Immature natural killer cell (primary cell): ENCODE measurements around the gene RANBP1. TPM values are rescaled to one million over a fixed set of nuclear protein-coding genes. Genes with fewer than 3 reads are reported as not detected.

Experiments
- DNase-seq, 3 donors: peaks; one replicate each; pipeline ENCODE4 v3.0.0; 2022; ENCODE audit warnings: mixed read lengths in 1 of 3
- H3K27ac Mint-ChIP-seq, 6 donors: one replicate each; pipeline ENCODE4 v1.8.0; 2020; ENCODE audit warnings: mixed read lengths in 6 of 6, mild to moderate bottlenecking in 5 of 6, inconsistent platforms in 4 of 6, moderate library complexity in 3 of 6
- H3K27me3 Mint-ChIP-seq, 3 donors: one replicate each; pipeline ENCODE4 v1.8.0; 2020 to 2021; ENCODE audit warnings: low read depth in 3 of 3, mild to moderate bottlenecking in 3 of 3, mixed read lengths in 3 of 3, moderate library complexity in 3 of 3, inconsistent platforms in 1 of 3
- H3K36me3 Mint-ChIP-seq, 3 donors: one replicate each; pipeline ENCODE4 v1.8.0; 2020; ENCODE audit warnings: mixed read lengths in 3 of 3, inconsistent platforms in 2 of 3, mild to moderate bottlenecking in 2 of 3
- H3K4me1 Mint-ChIP-seq, 2 donors: one replicate each; pipeline ENCODE4 v1.8.0; 2020; ENCODE audit warnings: inconsistent platforms in 2 of 2, mild to moderate bottlenecking in 2 of 2, mixed read lengths in 2 of 2, moderate library complexity in 1 of 2
- H3K4me3 Mint-ChIP-seq, 5 donors: one replicate each; pipeline ENCODE4 v1.8.0; 2020; ENCODE audit warnings: mild to moderate bottlenecking in 5 of 5, mixed read lengths in 5 of 5, inconsistent platforms in 3 of 5, moderate library complexity in 3 of 5
- H3K9me3 Mint-ChIP-seq, 6 donors: one replicate each; pipeline ENCODE4 v1.8.0; 2020; ENCODE audit warnings: mild to moderate bottlenecking in 6 of 6, mixed read lengths in 6 of 6, inconsistent platforms in 4 of 6, moderate library complexity in 3 of 6
- polyA plus RNA-seq, 3 donors: library from polyadenylated mRNA; unstranded; fragments of 300-500 nt; fragmentation: Illumina TruSeq; gene quantifications; one replicate each; pipeline ENCODE4 v1.2.3, GENCODE V29; 2021

RANBP1 gene
- polyA plus RNA-seq, 3 donors from 2014 or later: 90.4 to 111 (median 92.4) TPM

GRCh38 chr22:20127869-20128618 lies 12.1 kb downstream of the RANBP1 start:
- no peak for DNase-seq
- Mint-ChIP-seq H3K27me3 (peaks cover 8 to 12% (median 10%) of the 10 kb centered on the region in 3 donors), H3K27ac (no peak overlapping the region), H3K4me1 (peaks cover 20 to 23% of the 10 kb centered on the region in 2 donors), H3K36me3 (peaks cover 10 to 20% (median 13%) of the 10 kb centered on the region in 3 donors), H3K9me3 (peaks cover 0 to 2% (median 0%) of the 10 kb centered on the region in 6 donors), H3K4me3 (no peak overlapping the region)

DNA sequence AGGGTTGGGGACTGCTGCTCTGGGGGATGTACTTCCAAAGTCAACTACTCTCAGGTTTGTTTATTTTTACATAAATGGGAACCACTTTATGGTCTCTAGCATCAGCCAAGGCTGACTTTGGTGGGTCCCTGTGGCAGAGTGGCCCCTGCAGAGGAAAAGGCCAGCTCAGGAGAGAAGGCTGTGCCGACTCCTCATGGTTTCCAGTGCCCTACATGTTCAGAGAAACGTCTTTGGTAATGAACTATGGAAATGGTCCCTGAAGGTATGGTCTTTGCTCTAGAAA lies 12.7 kb downstream of the RANBP1 start:
- H3K36me3 Mint-ChIP-seq: peaks cover 5 to 19% (median 13%) of the 10 kb centered on the region in 3 donors
- peaks cover 18 to 24% of the 10 kb centered on the region in 2 donors for H3K4me1 Mint-ChIP-seq
- no peak overlapping the region for H3K4me3 Mint-ChIP-seq
- H3K27ac Mint-ChIP-seq: no peak overlapping the region
- H3K27me3 Mint-ChIP-seq: peaks cover 3 to 6% (median 6%) of the 10 kb centered on the region in 3 donors
- no peaks in the 10 kb centered on the region for H3K9me3 Mint-ChIP-seq
- no peak for DNase-seq

DNA sequence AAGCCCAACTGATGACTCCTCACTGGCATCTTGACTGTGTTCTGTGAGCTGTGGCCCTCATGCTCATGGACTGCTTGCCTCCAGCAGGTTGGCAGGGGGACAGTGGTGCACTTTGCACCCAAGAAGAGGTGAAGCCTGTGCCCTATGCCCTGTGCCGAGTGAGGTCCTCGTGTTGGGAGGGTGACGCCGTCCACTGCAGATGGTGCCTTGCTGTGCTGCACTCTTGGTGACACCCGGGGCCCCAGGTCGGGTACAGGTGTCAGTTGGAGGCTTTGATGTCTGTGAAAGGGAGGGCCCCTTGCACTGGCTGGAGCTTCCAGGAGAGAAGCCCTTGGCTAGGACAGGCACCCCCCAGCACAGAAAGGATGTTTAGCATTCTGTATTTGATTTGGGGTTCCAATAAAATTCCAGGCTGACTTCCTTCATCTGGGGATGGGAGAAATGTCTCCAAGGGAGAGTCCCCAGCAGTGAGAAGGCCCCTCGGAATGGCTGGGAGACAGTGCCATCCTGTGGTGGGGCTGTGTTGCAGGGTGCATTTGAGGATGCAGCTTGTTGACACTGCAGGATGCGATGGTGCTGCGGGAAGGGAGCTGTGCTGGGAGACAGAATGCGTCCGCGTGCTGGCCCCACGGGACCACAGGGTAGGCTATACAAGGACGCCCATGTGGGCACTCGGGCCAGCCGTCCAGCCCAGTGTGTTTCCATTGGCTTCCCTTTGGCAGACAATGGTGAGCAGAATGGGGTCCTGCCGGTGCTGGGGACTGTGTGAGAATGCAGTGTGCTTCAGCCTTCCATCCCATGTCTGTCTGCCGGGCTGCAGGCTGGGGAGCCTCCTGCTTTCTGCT lies 13.2 kb downstream of the RANBP1 start:
- peak in 2 of 3 donors; percentile 17 to 34 for DNase-seq
- no peaks in the 10 kb centered on the region for H3K9me3 Mint-ChIP-seq
- H3K4me3 Mint-ChIP-seq: peak overlapping the region in 2 of 5 donors; percentile 14 to 33
- H3K27ac Mint-ChIP-seq: peak overlapping the region in 1 of 6 donors; percentile 46
- peaks cover 5 to 19% (median 13%) of the 10 kb centered on the region in 3 donors for H3K36me3 Mint-ChIP-seq
- peaks cover 0 to 6% (median 3%) of the 10 kb centered on the region in 3 donors for H3K27me3 Mint-ChIP-seq
- peaks cover 17 to 24% of the 10 kb centered on the region in 2 donors for H3K4me1 Mint-ChIP-seq

DNA sequence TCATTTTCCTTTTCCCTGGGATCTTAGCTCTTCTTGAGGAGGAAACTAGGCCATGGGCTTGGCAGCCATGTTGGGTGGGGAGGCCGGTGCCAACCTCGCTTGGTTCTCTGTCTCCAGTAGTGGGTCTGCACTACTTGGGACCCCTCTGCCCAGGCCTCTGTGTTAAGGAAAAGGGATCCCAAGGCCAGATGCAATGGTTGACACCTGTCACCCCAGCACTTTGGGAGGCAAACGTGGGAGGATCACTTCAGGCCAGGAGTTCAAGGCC lies 13.8 kb downstream of the RANBP1 start:
- Mint-ChIP-seq H3K9me3 (no peaks in the 10 kb centered on the region), H3K27ac (peak overlapping the region in 1 of 6 donors; percentile 12), H3K4me3 (peak overlapping the region in 3 of 5 donors; percentile 14 to 68 (median 33)), H3K27me3 (peaks cover 0 to 6% (median 3%) of the 10 kb centered on the region in 3 donors), H3K36me3 (peaks cover 5 to 19% (median 13%) of the 10 kb centered on the region in 3 donors), H3K4me1 (peaks cover 16 to 26% of the 10 kb centered on the region in 2 donors)
- no peak for DNase-seq

DNA sequence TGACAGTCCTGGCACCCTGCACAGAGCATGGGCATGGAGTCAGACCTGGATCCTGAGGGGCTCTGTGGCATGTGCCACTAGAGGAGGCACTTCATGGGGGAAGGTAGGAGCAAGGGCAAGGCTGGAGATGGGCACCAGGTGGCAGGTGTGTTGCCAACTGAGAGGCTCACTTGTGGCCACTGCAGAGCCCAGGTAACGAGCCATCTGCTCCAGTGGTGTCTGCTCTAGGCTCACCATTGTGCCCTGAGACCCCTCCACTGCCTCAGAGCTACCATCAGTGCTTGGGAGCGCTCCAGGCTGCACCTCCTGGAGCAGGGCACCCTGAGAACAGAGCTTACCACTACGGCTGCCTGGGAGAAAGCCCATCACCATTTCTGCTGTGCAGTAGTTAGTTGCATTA lies 14.4 kb downstream of the RANBP1 start:
- peaks cover 5 to 19% (median 13%) of the 10 kb centered on the region in 3 donors for H3K36me3 Mint-ChIP-seq
- DNase-seq: no peak
- peaks cover 0 to 6% (median 0%) of the 10 kb centered on the region in 3 donors for H3K27me3 Mint-ChIP-seq
- peaks cover 14 to 25% of the 10 kb centered on the region in 2 donors for H3K4me1 Mint-ChIP-seq
- peak overlapping the region in 2 of 6 donors; percentile 29 to 48 for H3K27ac Mint-ChIP-seq
- no peaks in the 10 kb centered on the region for H3K9me3 Mint-ChIP-seq
- peak overlapping the region in 4 of 5 donors; percentile 7 to 78 (median 66) for H3K4me3 Mint-ChIP-seq

- Mint-ChIP-seq H3K4me3 (peak overlapping the region; percentile 20 to 78 (median 63)), H3K36me3 (peaks cover 3 to 17% (median 12%) of the 10 kb centered on the region in 3 donors), H3K4me1 (peaks cover 14 to 24% of the 10 kb centered on the region in 2 donors), H3K27me3 (peaks cover 0 to 5% (median 0%) of the 10 kb centered on the region in 3 donors), H3K27ac (peak overlapping the region in 2 of 6 donors; percentile 36 to 62), H3K9me3 (no peaks in the 10 kb centered on the region)
- DNase-seq: peak; percentile 75 to 78 (median 77)
Observed at GRCh38 chr22:20130731-20131596, 15.1 kb downstream of the RANBP1 start.

- Mint-ChIP-seq H3K4me3 (peak within 1 kb of the TSS; percentile 44 to 78 (median 77)), H3K36me3 (peaks cover 0 to 12% (median 10%) of the 10 kb centered on the region in 3 donors), H3K9me3 (no peaks in the 10 kb centered on the region), H3K27me3 (peaks cover 0 to 3% (median 0%) of the 10 kb centered on the region in 3 donors), H3K4me1 (peaks cover 14 to 26% of the 10 kb centered on the region in 2 donors), H3K27ac (peak within 1 kb of the TSS in 2 of 6 donors; percentile 36 to 62)
- DNase-seq: peak; percentile 26 to 45 (median 34)
Observed at GRCh38 chr22:20131597-20131858, 15.6 kb downstream of the RANBP1 start, which contains the start of gene ZDHHC8. TSS of gene ZDHHC8 (plus strand) at chr22:20131804. CDS start at chr22:20131948, 144 bp downstream.

DNA sequence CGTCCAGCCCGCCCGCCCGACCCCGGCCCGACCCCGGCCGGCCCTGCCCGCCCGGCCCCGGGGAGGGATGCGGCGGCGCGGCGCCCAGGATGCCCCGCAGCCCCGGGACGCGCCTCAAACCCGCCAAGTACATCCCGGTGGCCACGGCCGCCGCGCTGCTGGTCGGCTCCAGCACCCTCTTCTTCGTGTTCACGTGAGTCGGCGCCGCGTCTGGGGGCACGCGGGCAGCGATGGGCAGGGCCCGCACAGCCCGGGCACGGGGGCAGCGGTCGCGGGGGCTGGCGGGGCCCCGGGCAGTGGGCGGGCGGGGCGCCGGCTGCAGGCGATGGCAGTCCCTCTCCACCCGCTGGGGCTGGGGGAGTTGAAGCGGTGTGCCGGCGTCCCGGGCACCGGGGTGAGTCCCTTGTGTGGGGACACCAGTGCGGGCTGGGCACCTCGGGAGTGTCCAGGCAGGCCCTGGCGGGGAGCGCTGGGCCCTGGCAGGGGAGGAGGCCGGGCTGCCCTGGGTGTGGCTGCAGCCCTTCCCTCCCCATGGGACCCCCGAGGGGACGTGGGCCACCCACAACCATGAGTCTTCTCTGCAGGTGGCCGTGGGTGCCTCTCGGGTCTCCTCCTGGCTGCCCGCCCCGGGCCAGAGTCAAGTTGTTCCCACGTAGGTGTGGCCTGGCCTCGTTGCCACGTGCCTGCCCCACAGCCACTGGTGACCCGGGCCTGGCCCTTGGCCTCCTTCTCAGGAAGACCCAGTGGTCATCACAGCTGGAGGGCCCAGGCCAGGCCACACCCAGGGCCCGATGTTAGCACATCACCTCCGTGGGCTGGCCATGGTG lies 16.2 kb downstream of the RANBP1 start:
- DNase-seq: peak; percentile 23 to 40 (median 37)
- H3K36me3 Mint-ChIP-seq: peaks cover 0 to 10% (median 8%) of the 10 kb centered on the region in 3 donors
- peak overlapping the region; percentile 44 to 78 (median 77) for H3K4me3 Mint-ChIP-seq
- H3K4me1 Mint-ChIP-seq: peaks cover 14 to 29% of the 10 kb centered on the region in 2 donors
- peaks cover 0 to 3% (median 0%) of the 10 kb centered on the region in 3 donors for H3K27me3 Mint-ChIP-seq
- no peaks in the 10 kb centered on the region for H3K9me3 Mint-ChIP-seq
- H3K27ac Mint-ChIP-seq: no peak overlapping the region

GRCh38 chr22:20132686-20133246 lies 16.9 kb downstream of the RANBP1 start:
- H3K4me1 Mint-ChIP-seq: peaks cover 14 to 32% of the 10 kb centered on the region in 2 donors
- DNase-seq: no peak
- H3K36me3 Mint-ChIP-seq: peaks cover 0 to 4% (median 2%) of the 10 kb centered on the region in 3 donors
- H3K9me3 Mint-ChIP-seq: no peaks in the 10 kb centered on the region
- H3K4me3 Mint-ChIP-seq: peak overlapping the region; percentile 61 to 78 (median 77)
- peaks cover 0 to 3% (median 0%) of the 10 kb centered on the region in 3 donors for H3K27me3 Mint-ChIP-seq
- peak overlapping the region in 2 of 6 donors; percentile 58 to 70 for H3K27ac Mint-ChIP-seq

DNA sequence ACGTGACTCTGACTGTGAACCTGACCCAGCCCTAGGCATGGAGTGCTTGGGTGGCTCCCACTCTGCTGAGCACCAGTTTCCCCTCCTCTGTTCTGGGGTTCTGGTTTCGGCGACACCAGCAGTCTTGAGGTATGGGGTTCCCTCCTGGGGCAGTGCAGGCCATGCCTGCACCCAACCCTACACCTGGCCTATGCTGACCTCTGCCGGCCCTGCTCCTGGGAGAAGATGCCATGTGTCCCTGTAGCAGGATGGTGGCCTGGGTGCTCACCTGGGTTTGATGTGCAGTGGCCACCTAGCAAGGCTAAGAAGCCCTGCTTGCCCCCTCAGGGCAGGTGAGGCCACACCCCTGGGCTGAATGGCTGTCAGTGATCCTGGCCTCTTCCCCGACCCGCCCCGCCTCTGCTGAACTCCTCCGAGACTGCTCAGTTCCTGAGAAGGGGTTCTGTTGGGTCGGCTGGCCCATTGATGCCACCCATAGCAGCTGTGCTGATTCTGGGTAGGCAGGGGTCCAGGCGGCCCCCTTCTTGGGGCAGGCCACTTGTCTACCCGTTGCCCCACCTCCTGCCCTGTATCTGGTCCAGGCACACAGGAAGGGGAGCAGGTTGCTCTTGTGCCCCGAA lies 18.1 kb downstream of the RANBP1 start:
- no peaks in the 10 kb centered on the region for H3K27me3 Mint-ChIP-seq
- peak overlapping the region; percentile 26 to 78 (median 48) for H3K4me3 Mint-ChIP-seq
- H3K4me1 Mint-ChIP-seq: peaks cover 16 to 35% of the 10 kb centered on the region in 2 donors
- H3K27ac Mint-ChIP-seq: peak overlapping the region in 2 of 6 donors; percentile 46 to 70
- H3K36me3 Mint-ChIP-seq: no peaks in the 10 kb centered on the region
- H3K9me3 Mint-ChIP-seq: no peaks in the 10 kb centered on the region
- no peak for DNase-seq

DNA sequence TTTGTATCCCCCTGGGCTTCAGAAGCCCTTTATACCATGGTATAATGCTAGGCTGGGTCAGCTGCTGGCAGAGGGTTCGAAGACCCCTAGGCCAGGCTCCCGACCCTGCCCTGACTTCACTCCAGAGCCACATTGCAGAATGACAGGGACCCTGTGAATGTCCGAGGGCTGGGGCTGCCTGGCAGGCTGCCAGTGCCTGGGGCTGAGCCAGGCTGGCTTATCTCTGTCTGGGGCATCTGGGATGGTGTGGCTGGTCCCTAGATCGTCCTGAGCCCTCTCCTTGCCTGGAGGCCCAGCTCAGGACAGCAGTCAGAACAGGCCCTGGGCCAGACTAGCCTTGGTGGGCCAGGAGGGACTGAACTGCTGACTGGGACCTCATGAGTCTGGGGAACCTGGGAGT lies 19.4 kb downstream of the RANBP1 start:
- Mint-ChIP-seq H3K4me1 (peaks cover 19 to 41% of the 10 kb centered on the region in 2 donors), H3K27ac (no peak overlapping the region)

More for the DNA sequence above, 19.4 kb downstream of the RANBP1 start:
- DNase-seq: no peak
- Mint-ChIP-seq H3K27me3 (no peaks in the 10 kb centered on the region), H3K4me3 (no peak overlapping the region), H3K9me3 (no peaks in the 10 kb centered on the region), H3K36me3 (no peaks in the 10 kb centered on the region)
